GM19351 (cell line): Measurements from ENCODE around the gene VMP1.
A peak's percentile ranks its signal among the peaks of the same experiment; 100 is the strongest.
"Not testable (repeated sequence)": the region's sequence is repeated elsewhere in the genome, so short reads cannot be mapped to it uniquely, and the experiment has no call there.

Experiments
- ATAC-seq: cut with Tn5 transposase; IDR thresholded peaks from one replicate; pipeline ENCODE4 v1.9.1; 2021; ENCODE audit warnings: mild to moderate bottlenecking, moderate library complexity; ENCODE audit not compliant: unreplicated experiment

Gene VMP1

DNA sequence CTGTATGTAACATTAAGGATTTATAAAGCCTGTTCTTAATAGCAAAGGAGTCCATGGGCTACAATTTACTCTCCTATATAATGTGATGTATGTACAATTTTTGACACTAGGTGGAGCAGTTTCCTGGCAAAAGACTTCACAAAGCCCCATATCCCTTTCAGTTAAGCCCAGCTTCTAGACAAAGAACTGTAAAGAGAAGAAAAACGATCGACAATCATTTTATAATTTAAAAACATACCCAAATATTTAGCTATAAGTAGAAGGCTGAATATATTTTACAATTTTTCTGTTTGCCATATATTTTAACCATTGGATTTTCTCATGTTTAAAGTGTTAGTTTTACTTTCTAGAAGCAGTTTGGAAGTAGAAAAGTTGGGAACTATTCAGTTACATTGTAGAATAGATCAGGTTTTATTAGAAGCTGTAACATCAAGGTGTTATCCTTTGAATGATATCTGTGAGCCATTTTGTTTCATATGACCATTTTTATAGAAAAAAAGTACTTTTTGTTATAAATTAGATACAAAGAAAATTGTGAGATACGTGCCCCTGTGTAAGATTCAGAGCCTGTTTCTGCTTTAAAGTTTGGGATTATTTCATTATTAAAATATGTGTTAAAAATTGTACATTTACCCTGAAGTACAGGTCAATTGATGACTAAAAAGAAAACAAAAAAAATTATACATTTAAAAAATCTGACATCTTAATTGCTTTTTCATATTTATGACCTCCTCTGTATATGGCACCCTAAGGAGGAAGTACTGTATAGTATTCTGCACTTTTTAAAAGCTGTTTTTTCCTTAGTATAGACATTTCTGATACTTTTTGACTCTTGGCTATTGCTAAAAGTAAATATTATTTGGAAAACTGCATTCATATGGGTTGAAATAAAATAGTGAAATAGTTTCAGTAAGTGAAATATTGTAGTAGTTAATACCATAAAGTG, 46.3 kb downstream of the VMP1 start:
- ATAC-seq, result peak; percentile 43

DNA sequence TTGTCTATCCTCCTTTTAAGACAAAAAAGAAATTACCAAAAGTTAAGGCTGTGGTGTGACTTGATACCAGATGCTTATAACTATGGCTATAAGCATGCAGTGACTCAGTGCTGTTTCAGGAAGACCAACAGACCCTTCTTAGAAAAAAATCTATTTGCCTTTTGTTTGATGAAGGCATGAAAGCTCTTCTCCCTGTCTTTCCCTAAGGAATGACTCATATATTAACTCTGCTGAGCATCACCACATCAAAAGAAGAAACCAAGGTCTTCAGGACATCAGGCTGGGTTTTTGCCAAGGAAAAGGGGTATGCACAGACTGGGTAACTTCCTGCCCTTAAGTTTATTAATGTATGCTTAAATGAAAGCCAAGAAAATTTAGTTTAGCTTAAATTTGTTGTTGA, 47.1 kb downstream of the VMP1 start:
- ATAC-seq, result no peak

DNA sequence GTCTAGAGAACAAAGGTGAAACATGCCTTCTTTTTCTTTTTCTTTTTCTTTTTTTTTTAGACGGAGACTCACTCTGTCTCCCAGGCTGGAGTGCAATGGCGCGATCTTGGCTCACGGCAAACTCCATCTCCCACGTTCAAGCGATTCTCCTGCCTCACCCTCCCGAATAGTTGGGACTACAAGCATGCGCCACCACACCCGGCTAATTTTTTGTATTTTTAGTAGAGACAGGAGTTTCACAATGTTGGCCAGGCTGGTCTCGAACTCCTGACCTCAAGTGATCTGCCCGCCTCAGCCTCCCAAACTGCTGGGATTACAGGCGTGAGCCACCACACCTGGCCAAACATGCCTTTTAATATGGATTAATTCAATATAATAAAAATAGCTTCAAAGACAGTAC, 47.6 kb downstream of the VMP1 start:
- not testable (repeated sequence) for ATAC-seq

DNA sequence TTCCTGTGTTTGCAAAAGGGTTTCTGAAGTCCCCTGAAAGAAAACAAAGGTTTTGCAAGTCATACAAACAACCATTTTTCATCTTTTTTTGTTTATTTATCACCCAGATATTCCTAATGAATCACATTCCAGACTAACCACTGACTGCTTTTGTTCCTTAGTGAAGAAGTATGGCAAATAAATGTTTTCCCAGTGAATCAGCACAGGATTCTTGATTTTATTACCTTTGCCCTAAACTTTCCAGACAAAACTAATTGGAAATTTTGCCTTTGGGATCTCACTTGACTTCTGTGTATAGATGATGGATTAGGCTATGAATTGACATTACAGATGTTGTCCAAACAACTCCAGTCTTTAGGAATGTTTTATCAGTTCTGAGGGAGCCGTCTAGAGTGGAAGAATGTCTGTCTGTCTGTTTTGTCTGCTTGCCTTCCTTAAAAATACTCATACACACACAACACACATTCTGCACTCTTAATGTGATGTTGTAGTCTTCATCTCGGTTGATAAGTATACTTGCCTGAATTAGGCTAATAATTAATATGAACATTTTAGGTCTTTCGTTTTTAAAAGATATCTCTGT, 48.9 kb downstream of the VMP1 start:
- ATAC-seq, result no peak

DNA sequence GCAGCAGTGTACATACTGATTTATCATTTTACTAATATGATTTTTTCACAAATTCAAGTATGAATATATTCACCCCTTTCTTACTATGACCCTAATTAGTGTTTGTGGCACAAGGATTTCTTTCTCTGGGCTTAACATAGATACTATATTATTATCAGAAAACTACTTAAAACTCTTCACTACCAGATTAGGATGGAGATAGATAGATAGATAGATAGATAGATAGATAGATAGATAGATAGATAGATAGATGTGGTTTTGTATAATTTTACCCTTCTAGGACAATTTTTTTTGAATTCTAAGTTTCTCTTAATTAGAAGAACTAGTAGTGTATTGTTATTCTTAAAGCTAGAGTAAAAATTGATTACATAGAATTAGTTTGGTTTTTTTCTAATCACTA, 49.6 kb downstream of the VMP1 start:
- no peak for ATAC-seq

DNA sequence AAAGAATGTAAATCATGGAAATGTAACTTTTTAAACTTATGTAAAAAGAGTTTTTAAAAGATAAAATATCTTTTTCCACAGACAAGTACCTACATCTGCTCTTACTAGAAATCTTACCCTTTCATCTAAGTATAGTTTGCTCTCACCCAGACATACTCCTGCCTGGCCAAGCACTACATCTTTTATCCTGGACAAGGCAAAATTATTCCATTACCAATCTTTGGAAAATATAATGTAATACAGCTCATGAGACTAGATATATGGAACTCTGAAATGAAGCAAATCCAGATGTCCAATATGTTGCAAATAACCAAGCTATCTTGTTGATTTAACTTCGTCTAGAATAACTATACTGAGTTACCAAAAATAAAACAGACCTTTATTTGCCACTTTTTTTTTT, 50.0 kb downstream of the VMP1 start:
- ATAC-seq, result no peak

DNA sequence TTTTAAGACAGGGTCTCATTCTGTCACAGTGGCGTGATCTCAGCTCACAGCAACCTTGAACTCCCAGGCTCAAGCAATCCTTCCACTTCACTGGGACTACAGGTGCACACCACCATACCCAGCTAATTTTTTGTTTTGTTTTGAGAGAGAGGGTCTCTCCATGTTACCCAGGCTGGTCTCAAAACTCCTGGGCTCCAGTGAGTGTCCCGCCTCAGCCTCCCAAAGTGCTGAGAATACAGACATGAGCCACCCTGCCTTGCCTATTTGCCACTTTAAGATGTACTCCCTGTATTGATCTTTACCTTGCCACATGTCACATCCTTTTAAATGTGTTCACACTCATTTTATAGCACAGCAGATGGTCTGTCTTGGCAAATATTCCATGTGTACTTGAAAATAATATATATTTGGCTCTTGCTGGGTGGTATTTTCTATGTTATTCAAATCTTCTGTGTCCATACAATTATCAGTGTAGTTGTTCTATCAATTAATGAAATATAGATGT, 50.5 kb downstream of the VMP1 start:
- ATAC-seq, result no peak

DNA sequence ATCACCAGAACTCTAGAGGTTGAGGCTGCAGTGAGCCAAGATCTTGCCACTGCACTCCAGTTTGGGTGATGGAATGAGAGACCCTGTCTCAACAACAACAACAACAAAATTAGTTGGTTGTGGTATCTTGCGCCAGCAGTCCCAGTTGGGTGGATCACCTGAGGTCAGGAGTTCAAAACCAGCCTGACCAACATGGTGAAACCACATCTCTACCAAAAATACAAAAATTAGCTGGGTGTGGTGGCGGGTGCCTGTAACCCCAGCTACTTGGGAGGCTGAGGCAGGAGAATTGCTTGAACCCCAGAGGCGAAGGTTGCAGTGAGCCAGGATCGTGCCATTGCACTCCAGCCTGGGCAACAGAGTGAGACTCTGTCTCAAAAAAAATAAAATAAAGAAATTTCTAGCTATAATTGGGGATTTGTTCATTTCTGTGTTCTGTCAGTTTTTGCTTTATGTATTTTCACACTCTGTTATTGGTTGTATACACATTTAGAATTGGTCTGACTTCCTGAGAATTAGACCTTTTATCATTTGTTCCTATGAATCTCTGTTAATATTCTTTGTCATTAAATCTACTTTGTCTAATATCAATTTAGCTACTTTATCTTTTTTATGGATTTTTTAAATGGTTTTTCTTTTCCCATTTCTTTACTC, 51.7 kb downstream of the VMP1 start:
- ATAC-seq, result not testable (repeated sequence)

DNA sequence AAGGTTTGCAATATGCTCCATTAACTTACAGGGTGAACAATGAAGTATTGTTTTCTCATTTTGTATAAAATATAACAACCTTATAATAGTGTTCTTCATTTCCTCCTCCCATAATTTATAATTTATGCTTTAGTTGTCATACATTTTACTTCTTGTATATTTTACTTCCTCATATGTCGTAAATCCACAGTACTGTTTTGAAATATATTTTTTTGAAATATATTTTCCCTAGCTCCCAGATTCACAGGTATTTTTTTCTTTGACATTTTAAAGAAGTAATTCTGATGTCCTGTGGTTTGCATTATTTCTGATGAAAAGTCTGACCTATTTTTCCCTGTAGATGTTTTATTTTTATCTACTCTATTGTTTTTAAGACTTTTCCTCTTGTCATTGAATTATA, 52.7 kb downstream of the VMP1 start:
- no peak for ATAC-seq

DNA sequence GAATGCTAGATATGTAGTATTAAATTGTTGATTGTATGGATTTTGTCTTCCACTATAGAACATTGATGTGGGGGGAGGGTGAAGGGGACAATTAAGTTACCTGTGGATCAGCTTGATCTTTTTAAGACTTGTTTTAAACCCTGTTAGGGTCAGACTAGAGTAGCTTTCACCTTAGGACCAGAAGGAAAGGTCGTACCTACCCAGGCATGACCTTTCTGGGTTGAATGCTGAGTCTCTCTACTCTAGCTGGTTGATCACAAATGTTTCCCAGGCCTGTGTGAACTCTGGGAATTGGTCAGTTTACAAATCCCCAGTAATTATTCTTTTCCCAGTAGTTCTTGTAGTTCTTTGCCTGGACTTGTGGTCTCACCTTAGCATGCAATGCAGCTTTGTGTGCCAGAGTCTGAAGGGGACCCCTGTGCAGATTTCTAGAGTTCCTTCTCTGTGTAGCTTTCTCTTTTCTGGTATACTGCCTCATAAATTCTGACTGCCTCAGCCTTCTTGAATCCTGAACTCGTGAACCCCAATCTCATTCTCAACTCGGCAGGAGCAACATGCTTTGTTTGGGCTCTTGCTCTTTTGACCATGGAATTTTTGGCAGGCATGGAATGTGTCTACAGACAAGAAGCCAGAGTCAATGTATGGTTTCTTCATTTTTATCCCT, 54.1 kb downstream of the VMP1 start:
- ATAC-seq, result no peak

DNA sequence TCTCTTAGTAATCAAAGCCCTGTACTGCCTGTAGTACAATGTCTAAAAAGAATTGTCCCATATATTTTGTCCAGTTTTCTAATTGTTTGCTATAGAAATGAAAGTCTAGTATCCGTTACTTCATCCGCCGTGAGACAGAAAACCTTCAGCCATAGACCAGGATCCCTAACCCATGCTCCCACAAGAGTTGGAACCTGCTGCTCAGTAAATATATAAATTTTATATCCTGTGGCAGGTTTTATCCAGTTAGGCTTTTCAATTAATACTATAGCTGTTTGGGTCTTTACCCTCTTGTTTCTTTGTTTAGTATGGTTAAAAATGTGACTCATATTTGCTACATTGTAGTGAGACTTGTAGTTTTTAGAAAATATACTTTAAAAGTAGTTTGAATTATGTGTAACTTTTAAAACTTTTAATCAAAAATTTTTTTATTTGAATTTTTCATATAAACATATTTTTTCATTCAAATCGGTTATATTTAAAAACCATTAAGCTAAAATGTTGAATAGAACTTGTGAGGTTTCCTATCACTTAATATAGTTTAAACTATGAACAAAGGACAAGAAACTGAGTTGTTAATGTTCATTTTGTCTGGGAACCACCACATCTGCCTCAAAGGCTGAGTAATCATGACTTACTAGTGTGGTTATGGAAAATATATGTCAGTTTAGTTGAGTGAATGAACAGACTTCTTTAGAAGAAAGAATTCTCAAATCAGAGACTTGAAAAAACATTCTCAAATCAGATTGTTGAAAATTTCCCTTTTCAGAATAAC, 54.8 kb downstream of the VMP1 start:
- ATAC-seq, result no peak

DNA sequence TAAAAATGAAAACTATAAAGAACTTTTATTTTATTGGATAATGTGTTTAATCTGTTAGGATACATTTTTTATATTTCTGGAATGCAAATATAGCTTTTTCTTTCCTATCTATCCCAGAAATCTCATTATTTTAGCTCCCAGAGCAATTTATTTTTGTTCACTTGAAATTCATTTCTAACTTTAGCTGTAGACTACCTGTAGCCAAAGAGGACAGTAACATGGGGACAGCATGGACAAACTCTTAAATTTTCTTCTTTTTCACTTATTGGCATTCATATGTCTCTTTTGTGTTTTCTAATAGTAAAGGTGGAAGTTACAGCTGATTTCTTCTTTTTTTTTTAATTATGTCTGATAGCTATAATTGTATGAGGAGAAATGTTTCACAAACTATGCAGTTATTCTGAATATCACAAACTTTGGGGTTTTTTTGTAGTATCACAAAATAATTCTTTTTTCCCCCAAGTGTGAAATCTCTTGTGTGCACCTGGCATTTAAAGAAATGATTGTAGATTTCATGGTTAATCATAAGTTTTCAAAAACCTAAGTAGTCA, 55.4 kb downstream of the VMP1 start:
- no peak for ATAC-seq

DNA sequence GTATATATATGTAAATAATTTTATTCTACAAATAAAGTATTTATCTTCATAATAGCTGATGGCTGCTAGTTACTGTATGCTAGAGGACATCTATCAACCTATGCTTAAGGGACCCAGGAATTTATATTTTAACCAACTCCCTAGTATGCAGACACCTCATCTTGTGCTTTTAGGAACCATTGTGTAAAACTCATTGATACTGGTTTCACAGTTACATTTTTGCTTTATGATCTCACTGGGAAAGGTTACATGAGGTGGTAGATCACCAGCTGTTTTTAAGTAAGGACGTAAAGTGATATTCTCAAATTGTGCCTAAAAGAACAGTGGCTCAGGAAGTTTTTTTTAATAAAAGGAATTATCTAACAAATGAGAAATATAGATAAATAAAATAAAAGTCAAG, 56.4 kb downstream of the VMP1 start:
- ATAC-seq, result no peak

DNA sequence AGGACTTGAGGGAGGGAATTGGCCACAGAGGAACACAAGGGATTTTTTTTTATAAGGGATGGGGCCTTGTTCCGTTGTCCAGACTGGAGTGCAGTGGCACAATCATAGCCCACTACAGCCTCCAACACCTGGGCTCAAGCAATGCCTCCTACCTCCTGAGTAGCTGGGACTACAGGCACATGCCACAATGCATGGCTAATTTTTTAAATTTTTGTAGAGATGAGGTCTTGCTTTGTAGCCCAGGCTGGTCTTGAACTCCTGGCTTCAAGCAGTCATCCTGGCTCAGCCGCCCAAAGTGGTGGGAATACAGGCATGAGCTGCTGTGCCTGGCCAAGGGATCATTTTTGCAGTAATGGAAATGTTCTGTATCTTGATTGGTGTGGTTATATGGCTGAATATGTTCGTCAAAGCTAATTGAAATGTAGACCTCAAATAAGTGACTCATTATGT, 56.9 kb downstream of the VMP1 start:
- no peak for ATAC-seq

DNA sequence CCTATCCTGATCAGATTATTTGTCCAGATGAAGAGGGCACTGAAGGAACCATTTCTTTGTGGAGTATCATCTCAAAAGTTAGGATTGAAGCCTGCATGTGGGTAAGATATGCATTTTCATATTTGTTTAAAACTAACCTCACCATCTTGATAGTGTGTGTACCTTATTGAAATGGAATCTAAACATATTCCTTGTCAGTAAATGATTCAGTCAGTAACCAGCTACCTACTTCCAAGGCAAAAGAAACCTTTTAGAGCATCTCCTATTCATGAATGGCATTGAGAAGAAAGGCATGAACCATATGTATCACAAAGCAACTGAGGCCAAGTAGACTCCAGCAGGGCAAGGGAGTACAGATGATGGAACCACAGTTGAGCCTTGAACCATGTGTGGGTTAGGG, 57.6 kb downstream of the VMP1 start:
- ATAC-seq, result no peak

DNA sequence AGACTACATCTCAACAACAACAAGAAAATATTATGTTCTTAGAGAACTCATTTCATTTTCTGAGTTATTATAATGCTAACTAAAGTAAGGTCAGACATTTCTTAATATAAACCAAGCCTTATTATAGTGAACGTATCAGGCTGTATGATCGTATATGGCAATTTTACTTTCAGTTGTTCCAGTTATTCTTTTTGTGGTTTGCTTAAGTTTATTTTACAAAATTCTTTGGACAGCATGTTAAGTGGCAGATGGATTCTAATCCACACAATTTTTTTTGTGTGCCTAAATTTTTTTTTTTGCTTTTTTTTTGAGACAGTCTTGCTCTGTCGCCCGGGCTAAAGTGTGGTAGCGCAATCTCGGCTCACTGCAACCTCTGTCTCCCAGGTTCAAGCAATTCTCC, 59.0 kb downstream of the VMP1 start:
- ATAC-seq, result no peak

DNA sequence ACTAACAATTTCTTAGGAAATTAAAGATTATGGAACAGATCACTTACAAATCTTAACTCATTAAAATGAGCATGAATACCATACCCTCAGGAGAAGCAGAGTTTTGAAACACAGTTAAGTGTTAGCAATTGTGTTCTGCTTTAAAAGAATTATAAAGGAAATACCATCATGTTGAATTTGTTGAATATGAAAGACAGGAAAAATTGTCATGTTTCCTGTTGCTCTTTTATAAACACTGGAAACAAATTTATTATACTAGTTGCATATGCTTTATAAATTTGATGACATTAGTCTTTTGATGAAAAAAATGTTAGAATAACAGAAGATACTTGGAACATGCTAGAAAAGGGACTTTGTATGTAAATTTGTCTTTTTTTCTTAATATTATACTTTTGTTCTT, 59.7 kb downstream of the VMP1 start:
- no peak for ATAC-seq

DNA sequence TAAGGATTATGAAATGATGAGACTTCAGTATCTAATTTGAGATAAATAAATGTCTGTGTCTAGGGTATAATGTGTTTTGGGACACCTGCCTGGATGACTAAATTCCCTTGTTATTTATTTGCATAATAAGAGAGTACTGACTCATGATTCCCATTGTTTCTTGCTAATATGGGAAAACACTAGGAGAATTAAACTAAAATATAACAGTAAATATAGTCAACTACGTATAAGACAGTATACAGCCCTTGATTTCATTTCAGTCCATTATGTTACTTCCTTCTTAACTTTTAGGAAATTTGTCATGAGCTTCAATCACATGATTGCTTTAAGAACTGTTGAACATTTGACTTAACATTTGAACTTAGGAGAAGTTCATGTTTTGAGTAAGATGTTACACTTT, 62.4 kb downstream of the VMP1 start:
- ATAC-seq, result no peak

DNA sequence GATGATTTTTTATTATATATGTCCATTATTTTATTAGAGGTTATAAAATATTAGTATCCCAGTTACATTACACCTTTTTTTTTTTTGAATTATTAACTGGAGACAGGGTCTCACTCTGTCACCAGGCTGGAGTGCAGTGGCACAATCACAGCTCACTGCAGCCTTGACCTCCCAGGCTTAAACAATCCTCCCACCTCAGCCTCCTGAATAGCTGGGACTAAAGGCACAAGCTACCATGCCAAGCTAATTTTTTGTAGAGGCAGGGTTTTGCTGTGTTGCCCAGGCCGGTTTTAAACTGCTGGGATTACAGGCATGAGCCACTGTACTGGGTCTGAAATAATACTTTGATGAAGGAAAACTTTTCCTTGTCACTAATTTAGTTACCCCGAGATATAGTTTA, 63.6 kb downstream of the VMP1 start:
- ATAC-seq, result no peak

DNA sequence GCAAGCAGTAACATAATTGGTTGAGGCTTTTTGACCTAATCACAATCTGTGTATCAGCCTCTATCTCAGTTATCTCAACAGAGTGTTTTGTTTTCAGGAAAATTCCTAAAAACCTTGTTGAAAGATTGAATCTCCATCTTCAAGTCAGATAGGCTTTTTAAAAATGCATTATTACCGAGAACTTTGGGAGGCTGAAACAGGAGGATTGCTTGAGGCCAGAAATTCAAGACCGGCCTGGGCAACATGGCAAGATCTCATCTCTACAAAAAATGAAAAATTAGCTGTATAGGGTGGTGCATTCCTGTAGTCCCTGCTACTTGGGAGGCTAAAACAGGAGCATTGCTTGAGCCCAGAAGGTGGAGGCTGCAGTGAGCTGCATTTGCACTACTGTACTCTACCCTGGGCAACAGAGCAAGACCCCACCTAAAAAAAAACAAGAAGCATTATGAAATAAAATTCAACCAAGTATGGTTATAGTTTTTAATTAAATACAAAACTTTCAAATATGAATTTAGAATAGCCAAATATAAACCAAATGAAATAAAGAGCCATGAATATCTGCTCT, 68.4 kb downstream of the VMP1 start:
- no peak for ATAC-seq
